Esophagus squamous epithelium (tissue), 5 donors: ENCODE results near the gene IL10RA. TPM values are rescaled to one million over a fixed set of nuclear protein-coding genes. Genes with fewer than 3 reads are reported as not detected.

Experiments
- DNase-seq: peaks from one replicate; lab custom pipeline; 2025; lab: John Stamatoyannopoulos, UW
- H3K27ac ChIP-seq, 4 donors: fragments of 200-600 bp; sonication (generic); one replicate each; pipeline ENCODE4 v1.5.1; 2016 to 2019; ENCODE audit warnings: mild to moderate bottlenecking in 1 of 4
- H3K27me3 ChIP-seq, 4 donors: fragments of 200-600 bp; sonication (generic); 1 replicate in 3 of 4; 2 replicates in 1 of 4; pipeline versions ENCODE4 v1.5.1 to v1.6.0; 2017 to 2021; ENCODE audit warnings: antibody characterized with exemption in 1 of 4
- H3K36me3 ChIP-seq, 3 donors: fragments of 200-600 bp; sonication (generic); one replicate each; pipeline ENCODE4 v1.5.1; 2016 to 2019
- H3K4me1 ChIP-seq, 3 donors: fragments of 200-600 bp; sonication (generic); one replicate each; pipeline ENCODE4 v1.5.1; 2017 to 2019
- H3K4me3 ChIP-seq, 4 donors: fragments of 200-600 bp; sonication (generic); 1 replicate in 3 of 4; 2 replicates in 1 of 4; pipeline ENCODE4 v1.5.1; 2016 to 2019; ENCODE audit warnings: mild to moderate bottlenecking in 2 of 4, moderate library complexity in 1 of 4
- H3K9me3 ChIP-seq, 3 donors: fragments of 200-600 bp; sonication (generic); one replicate each; pipeline ENCODE4 v1.5.1; 2016 to 2019
- POLR2A ChIP-seq, 4 donors: fragments of 450-650 bp; IDR thresholded peaks; one replicate each; pipeline ENCODE4 v1.6.1; 2017; ENCODE audit warnings: antibody characterized with exemption in 4 of 4, mild to moderate bottlenecking in 4 of 4, moderate library complexity in 3 of 4
- WGBS, 2 donors: methylation state at CpG; one replicate each; pipeline ENCODE4 v1.1.5; 2018; 5-methylcytosine and 5-hydroxymethylcytosine counted together
- intact Hi-C: fragments of 100-400 bp; cut with DNase I; formaldehyde crosslinking; loops from one replicate; pipeline ENCODE4 v1.15.0; 2022
- total RNA-seq, 4 donors: library from RNA; depleted of rRNA; stranded (reverse); fragments of >200 nt; gene quantifications; one replicate each; pipeline ENCODE4 v1.1.0, GENCODE V29; 2016
- TF ChIP-seq, protein P1 (sequence below), 6 experiments: fragments of 450-650 bp in 4 of 6; fragments of 200-600 bp in 2 of 6; sonication (generic) in 2 of 6; IDR thresholded peaks; one replicate each; pipeline ENCODE4 v1.5.1; 2016 to 2019; ENCODE audit warnings: antibody characterized with exemption in 6 of 6, mild to moderate bottlenecking in 4 of 6, moderate library complexity in 4 of 6
- donor health status: DM: yes; HTN: yes; CAD: no.

Gene IL10RA
- total RNA-seq, 4 donors from 2014 or later: 2.2 to 21.2 (median 11.3) TPM

DNA sequence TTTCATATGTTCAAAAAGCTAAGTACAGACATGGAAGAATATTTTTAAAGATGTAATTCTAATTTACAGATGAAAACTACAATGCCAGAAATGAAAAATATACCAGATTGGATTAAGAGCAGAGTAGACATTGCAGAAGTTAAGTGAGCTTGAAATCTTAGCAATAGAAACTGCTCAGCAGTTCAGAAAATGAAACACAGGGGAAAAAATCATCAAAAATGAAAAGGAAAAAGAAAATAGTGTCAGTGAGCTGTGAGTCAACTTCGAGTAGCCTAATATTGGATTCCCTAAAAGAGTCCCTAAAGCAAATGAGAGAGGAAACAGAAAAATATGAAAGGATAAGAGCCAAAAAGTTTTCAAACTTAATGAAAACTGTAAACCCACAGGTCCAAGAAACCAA lies 25.8 kb upstream of the IL10RA start:
- TF ChIP-seq POLR2A (IDR thresholded peaks at IDR 0.05): no peak
- TF ChIP-seq, protein P1, sequence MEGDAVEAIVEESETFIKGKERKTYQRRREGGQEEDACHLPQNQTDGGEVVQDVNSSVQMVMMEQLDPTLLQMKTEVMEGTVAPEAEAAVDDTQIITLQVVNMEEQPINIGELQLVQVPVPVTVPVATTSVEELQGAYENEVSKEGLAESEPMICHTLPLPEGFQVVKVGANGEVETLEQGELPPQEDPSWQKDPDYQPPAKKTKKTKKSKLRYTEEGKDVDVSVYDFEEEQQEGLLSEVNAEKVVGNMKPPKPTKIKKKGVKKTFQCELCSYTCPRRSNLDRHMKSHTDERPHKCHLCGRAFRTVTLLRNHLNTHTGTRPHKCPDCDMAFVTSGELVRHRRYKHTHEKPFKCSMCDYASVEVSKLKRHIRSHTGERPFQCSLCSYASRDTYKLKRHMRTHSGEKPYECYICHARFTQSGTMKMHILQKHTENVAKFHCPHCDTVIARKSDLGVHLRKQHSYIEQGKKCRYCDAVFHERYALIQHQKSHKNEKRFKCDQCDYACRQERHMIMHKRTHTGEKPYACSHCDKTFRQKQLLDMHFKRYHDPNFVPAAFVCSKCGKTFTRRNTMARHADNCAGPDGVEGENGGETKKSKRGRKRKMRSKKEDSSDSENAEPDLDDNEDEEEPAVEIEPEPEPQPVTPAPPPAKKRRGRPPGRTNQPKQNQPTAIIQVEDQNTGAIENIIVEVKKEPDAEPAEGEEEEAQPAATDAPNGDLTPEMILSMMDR (IDR thresholded peaks at IDR 0.05): no peak
- H3K27ac ChIP-seq: no peak overlapping the region
- H3K9me3 ChIP-seq: no peaks in the 10 kb centered on the region
- H3K4me3 ChIP-seq: no peak overlapping the region
- intact Hi-C loops: no loop called here
- H3K4me1 ChIP-seq: no peaks in the 10 kb centered on the region
- 56 to 64% methylated on average over 1 of the region's 1 CpG for WGBS, 2 donors
- H3K27me3 ChIP-seq: no peaks in the 10 kb centered on the region
- DNase-seq: no peak
- H3K36me3 ChIP-seq: no peaks in the 10 kb centered on the region

DNA sequence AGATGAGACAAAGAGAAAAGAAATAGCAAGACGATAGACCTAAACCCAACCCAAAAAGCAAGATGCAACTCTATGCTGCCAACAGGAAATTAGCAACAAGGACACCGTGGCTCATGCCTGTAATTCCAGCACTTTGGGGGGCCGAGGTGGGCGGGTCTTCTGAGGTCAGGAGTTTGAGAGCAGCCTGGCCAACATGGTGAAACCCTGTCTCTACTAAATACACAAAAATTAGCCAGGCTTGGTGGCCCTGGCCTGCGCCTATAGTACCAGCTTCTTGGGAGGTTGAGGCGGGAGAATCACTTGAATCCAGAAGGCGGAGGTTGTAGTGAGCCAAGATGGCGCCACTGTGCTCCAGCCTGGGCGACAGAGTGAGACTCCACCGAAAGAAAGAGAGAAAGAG lies 24.3 kb upstream of the IL10RA start:
- WGBS, 2 donors: 86 to 89% methylated on average over 10 of the region's 10 CpGs
- Histone ChIP-seq H3K9me3 (no peaks in the 10 kb centered on the region), H3K36me3 (no peaks in the 10 kb centered on the region), H3K4me3 (no peak overlapping the region), H3K27me3 (no peaks in the 10 kb centered on the region), H3K27ac (no peak overlapping the region), H3K4me1 (no peaks in the 10 kb centered on the region)
- no peak for DNase-seq
- intact Hi-C loops: no loop called here
- TF ChIP-seq, protein P1 (IDR thresholded peaks at IDR 0.05): no peak
- TF ChIP-seq POLR2A (IDR thresholded peaks at IDR 0.05): no peak

DNA sequence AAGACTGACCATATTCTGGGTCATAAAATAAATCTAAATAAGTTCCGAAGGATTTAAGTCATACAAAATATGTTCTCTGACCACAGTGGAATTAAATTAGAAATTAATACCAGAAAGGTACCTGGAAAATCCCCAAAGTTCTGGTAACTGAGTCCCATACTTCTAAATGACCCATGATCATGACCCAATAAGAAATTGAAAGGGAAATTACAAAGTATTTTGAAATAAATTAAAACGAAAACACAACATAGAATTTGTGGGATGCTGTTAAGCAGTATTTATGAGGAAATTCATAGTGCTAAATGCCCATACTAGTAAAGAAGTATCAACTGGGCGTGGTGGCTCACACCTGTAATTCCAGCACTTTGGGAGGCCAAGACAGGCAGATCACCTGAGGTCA lies 23.4 kb upstream of the IL10RA start:
- WGBS, 2 donors: 83 to 89% methylated on average over 3 of the region's 3 CpGs
- intact Hi-C loops: no loop called here
- no peaks in the 10 kb centered on the region for H3K36me3 ChIP-seq

DNA sequence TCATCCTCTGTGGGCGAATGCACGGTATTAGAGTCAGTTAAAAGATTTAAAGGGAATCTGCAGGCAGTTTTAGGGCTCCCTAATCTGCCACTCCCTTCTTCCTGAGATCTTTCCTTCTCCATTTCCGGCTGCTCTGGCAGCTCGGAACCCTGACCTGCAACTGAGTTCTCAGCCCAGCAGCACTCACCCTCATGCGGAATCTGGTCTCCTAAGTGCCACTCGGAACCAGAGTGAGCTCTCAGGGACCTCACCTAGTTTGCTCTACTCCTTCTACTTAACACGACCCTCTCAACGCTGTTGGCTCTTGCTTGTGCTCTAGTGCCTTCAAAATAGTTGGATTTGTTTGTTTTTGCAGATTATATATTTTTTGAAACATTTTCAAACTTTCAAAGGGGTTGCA lies 19.3 kb upstream of the IL10RA start:
- intact Hi-C loops: no loop called here

More for the DNA sequence above, 23.4 kb upstream of the IL10RA start:
- DNase-seq: no peak
- no peak overlapping the region for H3K4me3 ChIP-seq
- no peaks in the 10 kb centered on the region for H3K9me3 ChIP-seq
- no peaks in the 10 kb centered on the region for H3K4me1 ChIP-seq
- TF ChIP-seq, protein P1 (IDR thresholded peaks at IDR 0.05): no peak
- no peak for TF ChIP-seq POLR2A (IDR thresholded peaks at IDR 0.05)
- H3K27ac ChIP-seq: no peak overlapping the region
- H3K27me3 ChIP-seq: no peaks in the 10 kb centered on the region

DNA sequence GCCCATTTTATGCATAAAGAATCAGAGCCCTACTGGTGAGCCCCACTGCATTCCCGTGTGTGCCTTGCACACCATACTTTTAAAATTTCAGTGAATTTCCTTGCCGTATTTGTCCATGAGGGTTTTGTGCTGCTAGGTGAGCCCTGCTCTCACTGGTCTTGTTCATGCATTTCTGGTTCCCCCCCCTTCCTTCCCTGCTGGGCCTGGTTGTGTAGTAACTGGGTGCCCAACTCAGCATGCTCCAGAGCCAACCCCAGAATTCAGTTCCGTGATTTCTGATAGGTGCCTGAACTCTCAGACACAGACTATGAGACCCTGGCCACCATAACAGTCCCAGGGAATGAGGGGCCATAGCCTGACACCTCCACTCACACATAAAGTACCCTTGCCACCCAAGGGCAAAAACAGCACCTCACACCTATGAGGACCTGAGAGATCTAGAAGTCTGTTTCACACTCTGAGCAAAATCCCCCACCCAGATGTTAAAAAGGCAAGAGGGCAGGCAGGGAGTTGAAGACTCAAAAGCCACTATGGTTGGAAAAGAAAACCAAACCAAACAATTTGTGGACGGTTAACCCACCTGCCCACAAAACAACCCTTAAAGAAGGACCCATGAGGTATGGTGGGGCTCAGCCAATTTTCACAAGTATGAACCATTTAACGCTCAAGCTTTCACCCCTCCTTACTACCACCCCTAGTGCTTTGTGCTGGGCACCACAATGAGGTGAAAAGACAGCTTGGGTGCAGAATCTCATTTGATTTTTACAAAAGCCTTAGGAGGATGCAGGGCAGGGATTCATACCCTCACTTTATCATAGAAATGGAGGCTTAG lies 16.8 kb upstream of the IL10RA start:
- Histone ChIP-seq H3K27me3 (peaks cover 0 to 18% (median 0%) of the 10 kb centered on the region in 4 donors), H3K9me3 (no peaks in the 10 kb centered on the region), H3K4me3 (no peak overlapping the region), H3K36me3 (no peaks in the 10 kb centered on the region), H3K27ac (no peak overlapping the region), H3K4me1 (peaks cover 0 to 23% (median 11%) of the 10 kb centered on the region in 3 donors)
- intact Hi-C loops: no loop called here
- 95 to 97% methylated on average over 5 of the region's 5 CpGs for WGBS, 2 donors
- no peak for TF ChIP-seq POLR2A (IDR thresholded peaks at IDR 0.05)
- TF ChIP-seq, protein P1 (IDR thresholded peaks at IDR 0.05): no peak
- DNase-seq: no peak

More for the DNA sequence above, 19.3 kb upstream of the IL10RA start:
- no peak overlapping the region for H3K27ac ChIP-seq
- peaks cover 0 to 6% (median 0%) of the 10 kb centered on the region in 4 donors for H3K27me3 ChIP-seq
- WGBS, 2 donors: 71 to 83% methylated on average over 8 of the region's 8 CpGs
- TF ChIP-seq, protein P1 (IDR thresholded peaks at IDR 0.05): no peak
- TF ChIP-seq POLR2A (IDR thresholded peaks at IDR 0.05): no peak
- no peak overlapping the region for H3K4me3 ChIP-seq
- H3K36me3 ChIP-seq: no peaks in the 10 kb centered on the region
- no peaks in the 10 kb centered on the region for H3K9me3 ChIP-seq
- peaks cover 0 to 11% (median 5%) of the 10 kb centered on the region in 3 donors for H3K4me1 ChIP-seq
- DNase-seq: no peak
